ENCODE results near the gene UCP2. TPM values are rescaled to one million over a fixed set of nuclear protein-coding genes. Genes with fewer than 3 reads are reported as not detected.
A peak's percentile ranks its signal among the peaks of the same experiment; 100 is the strongest.

UCP2 gene
- 69.2 and 88.1 TPM in 2 replicates for total RNA-seq (ENCODE audit: low replicate concordance)

- Mint-ChIP-seq H3K4me3 (peak within 1 kb of the TSS; percentile 98), H3K36me3 (peaks cover 23% of the 10 kb centered on the region), H3K9me3 (no peaks in the 10 kb centered on the region), H3K27ac (peak within 1 kb of the TSS; percentile 90), H3K27me3 (ENCODE audit: insufficient read depth, low read depth) (peaks cover 2% of the 10 kb centered on the region), H3K4me1 (peaks cover 40% of the 10 kb centered on the region)
- H4K20me1 ChIP-seq (ENCODE audit: low read depth): peaks cover 13% of the 10 kb centered on the region
- H3K9ac ChIP-seq: peak within 1 kb of the TSS; percentile 36
- H3K4me3 ChIP-seq: peak within 1 kb of the TSS; percentile 81
- H3K4me2 ChIP-seq: peak within 1 kb of the TSS; percentile 83
- no peaks in the 10 kb centered on the region for H3K36me3 ChIP-seq
- peaks cover 27% of the 10 kb centered on the region for H3K4me1 ChIP-seq
- peak within 1 kb of the TSS; percentile 66 for H2AFZ ChIP-seq (replicated peaks)
- no peaks in the 10 kb centered on the region for H3K9me3 ChIP-seq (ENCODE audit: low read depth)
- H3K27ac ChIP-seq: peak within 1 kb of the TSS; percentile 90
- H3K79me2 ChIP-seq (ENCODE audit: low read depth): peaks cover 31% of the 10 kb centered on the region
- DNase-seq (ENCODE audit: low spot score): peak; percentile 89
- H3F3A ChIP-seq (ENCODE audit: low read depth): peaks cover 39% of the 10 kb centered on the region
- no peak for TF ChIP-seq EZH2 (IDR thresholded peaks at IDR 0.05)
- TF ChIP-seq EZH2phosphoT487 (IDR thresholded peaks at IDR 0.05): no peak
- no peak for TF ChIP-seq CTCF (IDR thresholded peaks at IDR 0.05)
- H3K27me3 ChIP-seq: no peaks in the 10 kb centered on the region
Observed at GRCh38 chr11:73982595-73982989, at the start of gene UCP2. Gene UCP2, minus strand, starts transcription at chr11:73982843. Its CDS starts 4,465 bp downstream, at chr11:73978378.

- Histone ChIP-seq H3K79me2 (ENCODE audit: low read depth) (no peaks in the 10 kb centered on the region), H3K9ac (no peak overlapping the region), H3K4me1 (no peaks in the 10 kb centered on the region), H3K4me2 (no peak overlapping the region), H3K9me3 (ENCODE audit: low read depth) (no peaks in the 10 kb centered on the region), H4K20me1 (ENCODE audit: low read depth) (no peaks in the 10 kb centered on the region), H3K27ac (no peak overlapping the region), H3K27me3 (no peaks in the 10 kb centered on the region), H2AFZ (replicated peaks) (no peak overlapping the region), H3K36me3 (no peaks in the 10 kb centered on the region), H3K4me3 (no peak overlapping the region), H3F3A (ENCODE audit: low read depth) (no peaks in the 10 kb centered on the region)
- DNase-seq (ENCODE audit: low spot score): no peak
- H3K27me3 Mint-ChIP-seq (ENCODE audit: insufficient read depth, low read depth): no peaks in the 10 kb centered on the region
- no peaks in the 10 kb centered on the region for H3K4me1 Mint-ChIP-seq
- H3K36me3 Mint-ChIP-seq: peaks cover 19% of the 10 kb centered on the region
- TF ChIP-seq CTCF (IDR thresholded peaks at IDR 0.05) (no peak), EZH2phosphoT487 (IDR thresholded peaks at IDR 0.05) (no peak), EZH2 (IDR thresholded peaks at IDR 0.05) (no peak)
- no peaks in the 10 kb centered on the region for H3K9me3 Mint-ChIP-seq
- H3K4me3 Mint-ChIP-seq: no peak overlapping the region
- H3K27ac Mint-ChIP-seq: no peak overlapping the region
Observed at GRCh38 chr11:74030723-74031676, 48.4 kb upstream of the UCP2 start.

- Mint-ChIP-seq H3K27ac (no peak overlapping the region), H3K36me3 (peaks cover 13% of the 10 kb centered on the region), H3K4me1 (no peaks in the 10 kb centered on the region), H3K9me3 (no peaks in the 10 kb centered on the region), H3K27me3 (ENCODE audit: insufficient read depth, low read depth) (no peaks in the 10 kb centered on the region), H3K4me3 (no peak overlapping the region)
- Histone ChIP-seq H3K27ac (no peak overlapping the region), H3F3A (ENCODE audit: low read depth) (no peaks in the 10 kb centered on the region), H3K79me2 (ENCODE audit: low read depth) (no peaks in the 10 kb centered on the region), H3K36me3 (no peaks in the 10 kb centered on the region), H3K27me3 (no peaks in the 10 kb centered on the region), H3K4me3 (no peak overlapping the region), H3K4me1 (no peaks in the 10 kb centered on the region), H4K20me1 (ENCODE audit: low read depth) (no peaks in the 10 kb centered on the region), H3K9ac (no peak overlapping the region), H3K4me2 (no peak overlapping the region), H2AFZ (replicated peaks) (no peak overlapping the region), H3K9me3 (ENCODE audit: low read depth) (no peaks in the 10 kb centered on the region)
- TF ChIP-seq EZH2 (IDR thresholded peaks at IDR 0.05) (no peak), EZH2phosphoT487 (IDR thresholded peaks at IDR 0.05) (no peak), CTCF (IDR thresholded peaks at IDR 0.05) (no peak)
- DNase-seq (ENCODE audit: low spot score): no peak
Observed at GRCh38 chr11:74025467-74026166, 43.0 kb upstream of the UCP2 start.

All from neural progenitor cell (in vitro differentiated cells).